ENCODE data around the gene PIEZO2. TPM values are rescaled to one million over a fixed set of nuclear protein-coding genes. Genes with fewer than 3 reads are reported as not detected.

The PIEZO2 gene
- total RNA-seq, 3 donors from 2014 or later (not counting 1 experiment from before 2014, with no cell fraction given): not detected

DNA sequence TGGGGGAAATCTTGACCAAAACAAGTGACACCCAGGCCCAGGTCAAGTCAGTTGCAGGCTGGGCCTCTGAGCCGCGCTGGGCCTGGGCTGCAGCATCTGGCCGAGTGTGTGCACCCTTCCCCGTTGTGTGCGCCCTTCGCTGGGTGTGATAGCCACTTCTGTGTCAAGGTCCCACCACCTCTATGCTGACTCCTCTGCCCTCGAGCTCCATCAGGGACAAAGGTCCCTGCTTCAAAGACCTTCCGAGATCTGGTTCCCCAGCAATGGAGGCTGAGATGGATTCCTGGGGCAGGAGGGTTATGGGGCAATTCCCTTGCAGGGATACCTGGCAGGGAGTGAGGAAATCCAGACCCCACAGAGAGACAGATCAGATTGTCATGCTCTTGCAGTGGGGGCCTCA is 93.6 kb downstream of the PIEZO2 start:
- Histone ChIP-seq H3K9me3 (ENCODE audit: control insufficient read depth, insufficient read depth, low read length) (no peaks in the 10 kb centered on the region), H3K36me3 (ENCODE audit: control insufficient read depth, insufficient read depth, low read length) (no peaks in the 10 kb centered on the region), H3K4me1 (ENCODE audit: control insufficient read depth, insufficient read depth, low read length) (no peaks in the 10 kb centered on the region), H3K27me3 (ENCODE audit: control insufficient read depth, insufficient read depth, low read length) (no peaks in the 10 kb centered on the region), H3K27ac (ENCODE audit: low read length) (no peak overlapping the region), H3K4me3 (ENCODE audit: low read length) (no peak overlapping the region)
- no peak for TF ChIP-seq CTCF (IDR thresholded peaks at IDR 0.05)
- Mint-ChIP-seq H3K27ac (no peak overlapping the region), H3K4me3 (no peak overlapping the region), H3K4me1 (no peaks in the 10 kb centered on the region), H3K36me3 (no peaks in the 10 kb centered on the region), H3K27me3 (ENCODE audit: low read depth in 2 of 2) (no peaks in the 10 kb centered on the region), H3K9me3 (peaks cover 2 to 4% of the 10 kb centered on the region in 2 donors)
- 96% methylated on average over 8 of the region's 8 CpGs for WGBS (ENCODE audit: insufficient coverage)
- no peak for ATAC-seq
- intact Hi-C loops (cut with micrococcal nuclease): no loop called here
- no peak for DNase-seq

DNA sequence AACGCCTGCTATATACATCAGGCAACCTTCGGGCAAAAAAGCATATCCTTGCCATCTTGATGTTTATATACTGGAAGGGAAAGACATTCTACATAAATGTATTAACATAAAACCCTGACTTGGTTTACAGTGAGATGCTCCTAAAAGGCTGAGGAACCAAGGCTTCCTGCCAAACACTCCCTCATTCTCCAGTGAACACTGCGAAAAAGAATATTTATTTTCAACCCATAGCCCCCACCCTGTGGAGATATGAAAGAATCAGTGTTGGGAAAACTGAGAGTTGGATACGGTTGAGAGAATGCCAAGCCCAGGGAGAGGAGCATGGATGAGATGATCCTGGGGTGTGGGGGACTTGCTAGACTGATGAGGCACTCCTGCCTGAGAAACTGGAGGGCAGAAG is 94.9 kb downstream of the PIEZO2 start:
- WGBS (ENCODE audit: insufficient coverage): 89% methylated on average over 2 of the region's 4 CpGs

GRCh38 chr18:11053293-11053692 is 96.1 kb downstream of the PIEZO2 start:
- no peak overlapping the region for H3K4me3 ChIP-seq (ENCODE audit: low read length)
- no peaks in the 10 kb centered on the region for H3K36me3 Mint-ChIP-seq

More for the DNA sequence above, 94.9 kb downstream of the PIEZO2 start:
- Histone ChIP-seq H3K4me1 (ENCODE audit: control insufficient read depth, insufficient read depth, low read length) (no peaks in the 10 kb centered on the region), H3K9me3 (ENCODE audit: control insufficient read depth, insufficient read depth, low read length) (no peaks in the 10 kb centered on the region), H3K36me3 (ENCODE audit: control insufficient read depth, insufficient read depth, low read length) (no peaks in the 10 kb centered on the region), H3K27me3 (ENCODE audit: control insufficient read depth, insufficient read depth, low read length) (no peaks in the 10 kb centered on the region), H3K4me3 (ENCODE audit: low read length) (no peak overlapping the region), H3K27ac (ENCODE audit: low read length) (no peak overlapping the region)
- no peaks in the 10 kb centered on the region for H3K4me1 Mint-ChIP-seq
- no peaks in the 10 kb centered on the region for H3K27me3 Mint-ChIP-seq (ENCODE audit: low read depth in 2 of 2)
- no peak overlapping the region for H3K4me3 Mint-ChIP-seq
- H3K36me3 Mint-ChIP-seq: no peaks in the 10 kb centered on the region
- H3K27ac Mint-ChIP-seq: no peak overlapping the region
- no peak for TF ChIP-seq CTCF (IDR thresholded peaks at IDR 0.05)
- DNase-seq (no peak), ATAC-seq (no peak)
- peaks cover 0 to 2% of the 10 kb centered on the region in 2 donors for H3K9me3 Mint-ChIP-seq
- intact Hi-C loops (cut with micrococcal nuclease): no loop called here

More at GRCh38 chr18:11053293-11053692, 96.1 kb downstream of the PIEZO2 start:
- WGBS (ENCODE audit: insufficient coverage): 86% methylated on average over 1 of the region's 1 CpG
- Histone ChIP-seq H3K36me3 (ENCODE audit: control insufficient read depth, insufficient read depth, low read length) (no peaks in the 10 kb centered on the region), H3K27ac (ENCODE audit: low read length) (no peak overlapping the region), H3K9me3 (ENCODE audit: control insufficient read depth, insufficient read depth, low read length) (no peaks in the 10 kb centered on the region), H3K27me3 (ENCODE audit: control insufficient read depth, insufficient read depth, low read length) (no peaks in the 10 kb centered on the region), H3K4me1 (ENCODE audit: control insufficient read depth, insufficient read depth, low read length) (no peaks in the 10 kb centered on the region)
- DNase-seq (no peak), ATAC-seq (no peak)
- Mint-ChIP-seq H3K4me1 (no peaks in the 10 kb centered on the region), H3K4me3 (no peak overlapping the region), H3K9me3 (peaks cover 0 to 2% of the 10 kb centered on the region in 2 donors), H3K27ac (no peak overlapping the region), H3K27me3 (ENCODE audit: low read depth in 2 of 2) (no peaks in the 10 kb centered on the region)
- no peak for TF ChIP-seq CTCF (IDR thresholded peaks at IDR 0.05)
- intact Hi-C loops (cut with micrococcal nuclease): no loop called here
